Measurements from ENCODE around the gene GP1BA. TPM values are rescaled to one million over a fixed set of nuclear protein-coding genes. Genes with fewer than 3 reads are reported as not detected.

Gene GP1BA
- total and polyA plus RNA-seq, 2 experiments from 2014 or later = 0.24 TPM; not detected in 1

DNA sequence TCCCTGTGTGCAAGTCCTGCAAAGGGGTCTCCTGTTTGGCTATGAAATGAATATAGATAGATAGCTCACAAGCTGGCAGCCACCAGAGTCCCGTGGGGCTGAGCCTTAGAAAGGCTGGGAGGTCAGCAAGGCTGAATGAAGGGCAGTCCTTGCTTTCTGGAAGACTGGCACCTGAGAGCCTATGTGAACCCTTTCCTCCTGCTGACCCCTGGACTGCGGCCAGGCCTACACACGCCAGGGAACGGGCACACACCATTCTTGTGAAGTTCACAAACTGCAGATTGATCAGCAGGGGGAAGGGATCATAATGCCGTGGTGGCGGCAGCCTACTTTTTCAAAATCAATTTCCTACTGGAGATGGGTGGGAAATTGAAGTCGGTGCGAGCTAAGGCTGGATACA is 33.7 kb upstream of the GP1BA start:
- H3K4me2 ChIP-seq = peak overlapping the region; percentile 95

More for the DNA sequence above, 33.7 kb upstream of the GP1BA start:
- Mint-ChIP-seq H3K27ac (peak overlapping the region; percentile 74; the same call in 1 of the 2 replicates), H3K4me3 (peak overlapping the region; percentile 72), H3K9me3 (no peaks in the 10 kb centered on the region), H3K27me3 (ENCODE audit: insufficient read depth, low read depth, poor library complexity) (peaks cover 31% of the 10 kb centered on the region), H3K4me1 (peaks cover 21% of the 10 kb centered on the region), H3K36me3 (ENCODE audit: low read depth) (peaks cover 14% of the 10 kb centered on the region; the same call in 2 of the 3 replicates)
- DNase-seq (ENCODE audit: low spot score) = no peak
- peaks cover 9% of the 10 kb centered on the region for H3K27me3 ChIP-seq (ENCODE audit: insufficient read depth)
- no peak overlapping the region for H2AFZ ChIP-seq
- peaks cover 37% of the 10 kb centered on the region for H3F3A ChIP-seq (replicated peaks; ENCODE audit: low read depth)
- H3K36me3 ChIP-seq (ENCODE audit: insufficient read depth) = no peaks in the 10 kb centered on the region; the same call in 1 of the 2 replicates
- H3K4me1 ChIP-seq (ENCODE audit: insufficient read depth) = 0 out of 2 replicates have a peak, but pooled peaks cover 5% of the 10 kb centered on the region
- no peak for TF ChIP-seq CREB1 (CRISPR knock-in tag; IDR thresholded peaks at IDR 0.05; ENCODE audit: low read depth)
- no peak for TF ChIP-seq ZNF114 (CRISPR knock-in tag; IDR thresholded peaks at IDR 0.05)
- no peak for TF ChIP-seq STAT1 (IDR thresholded peaks at IDR 0.05; ENCODE audit: unreplicated experiment)
- TF ChIP-seq, protein P1, sequence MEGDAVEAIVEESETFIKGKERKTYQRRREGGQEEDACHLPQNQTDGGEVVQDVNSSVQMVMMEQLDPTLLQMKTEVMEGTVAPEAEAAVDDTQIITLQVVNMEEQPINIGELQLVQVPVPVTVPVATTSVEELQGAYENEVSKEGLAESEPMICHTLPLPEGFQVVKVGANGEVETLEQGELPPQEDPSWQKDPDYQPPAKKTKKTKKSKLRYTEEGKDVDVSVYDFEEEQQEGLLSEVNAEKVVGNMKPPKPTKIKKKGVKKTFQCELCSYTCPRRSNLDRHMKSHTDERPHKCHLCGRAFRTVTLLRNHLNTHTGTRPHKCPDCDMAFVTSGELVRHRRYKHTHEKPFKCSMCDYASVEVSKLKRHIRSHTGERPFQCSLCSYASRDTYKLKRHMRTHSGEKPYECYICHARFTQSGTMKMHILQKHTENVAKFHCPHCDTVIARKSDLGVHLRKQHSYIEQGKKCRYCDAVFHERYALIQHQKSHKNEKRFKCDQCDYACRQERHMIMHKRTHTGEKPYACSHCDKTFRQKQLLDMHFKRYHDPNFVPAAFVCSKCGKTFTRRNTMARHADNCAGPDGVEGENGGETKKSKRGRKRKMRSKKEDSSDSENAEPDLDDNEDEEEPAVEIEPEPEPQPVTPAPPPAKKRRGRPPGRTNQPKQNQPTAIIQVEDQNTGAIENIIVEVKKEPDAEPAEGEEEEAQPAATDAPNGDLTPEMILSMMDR (conservative IDR thresholded peaks at IDR 0.05; ENCODE audit: low read depth in 2 of 2) = no peak
- TF ChIP-seq EZH2phosphoT487 (IDR thresholded peaks at IDR 0.05; ENCODE audit: unreplicated experiment) = no peak
- TF ChIP-seq, protein P2, sequence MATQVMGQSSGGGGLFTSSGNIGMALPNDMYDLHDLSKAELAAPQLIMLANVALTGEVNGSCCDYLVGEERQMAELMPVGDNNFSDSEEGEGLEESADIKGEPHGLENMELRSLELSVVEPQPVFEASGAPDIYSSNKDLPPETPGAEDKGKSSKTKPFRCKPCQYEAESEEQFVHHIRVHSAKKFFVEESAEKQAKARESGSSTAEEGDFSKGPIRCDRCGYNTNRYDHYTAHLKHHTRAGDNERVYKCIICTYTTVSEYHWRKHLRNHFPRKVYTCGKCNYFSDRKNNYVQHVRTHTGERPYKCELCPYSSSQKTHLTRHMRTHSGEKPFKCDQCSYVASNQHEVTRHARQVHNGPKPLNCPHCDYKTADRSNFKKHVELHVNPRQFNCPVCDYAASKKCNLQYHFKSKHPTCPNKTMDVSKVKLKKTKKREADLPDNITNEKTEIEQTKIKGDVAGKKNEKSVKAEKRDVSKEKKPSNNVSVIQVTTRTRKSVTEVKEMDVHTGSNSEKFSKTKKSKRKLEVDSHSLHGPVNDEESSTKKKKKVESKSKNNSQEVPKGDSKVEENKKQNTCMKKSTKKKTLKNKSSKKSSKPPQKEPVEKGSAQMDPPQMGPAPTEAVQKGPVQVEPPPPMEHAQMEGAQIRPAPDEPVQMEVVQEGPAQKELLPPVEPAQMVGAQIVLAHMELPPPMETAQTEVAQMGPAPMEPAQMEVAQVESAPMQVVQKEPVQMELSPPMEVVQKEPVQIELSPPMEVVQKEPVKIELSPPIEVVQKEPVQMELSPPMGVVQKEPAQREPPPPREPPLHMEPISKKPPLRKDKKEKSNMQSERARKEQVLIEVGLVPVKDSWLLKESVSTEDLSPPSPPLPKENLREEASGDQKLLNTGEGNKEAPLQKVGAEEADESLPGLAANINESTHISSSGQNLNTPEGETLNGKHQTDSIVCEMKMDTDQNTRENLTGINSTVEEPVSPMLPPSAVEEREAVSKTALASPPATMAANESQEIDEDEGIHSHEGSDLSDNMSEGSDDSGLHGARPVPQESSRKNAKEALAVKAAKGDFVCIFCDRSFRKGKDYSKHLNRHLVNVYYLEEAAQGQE (IDR thresholded peaks at IDR 0.05; ENCODE audit: unreplicated experiment) = no peak
- no peak for TF ChIP-seq EZH2 (IDR thresholded peaks at IDR 0.05; ENCODE audit: low read depth, unreplicated experiment)
- TF ChIP-seq ZNF331 (CRISPR knock-in tag; IDR thresholded peaks at IDR 0.05; ENCODE audit: low read depth) = no peak
- TF ChIP-seq POLR2AphosphoS5 (IDR thresholded peaks at IDR 0.05; ENCODE audit: low read depth) = no peak
- no peak for TF ChIP-seq NANOG (IDR thresholded peaks at IDR 0.05; ENCODE audit: borderline replicate concordance)
- no peak for TF ChIP-seq JUNB (IDR thresholded peaks at IDR 0.05; ENCODE audit: unreplicated experiment)
- TF ChIP-seq, protein P3, sequence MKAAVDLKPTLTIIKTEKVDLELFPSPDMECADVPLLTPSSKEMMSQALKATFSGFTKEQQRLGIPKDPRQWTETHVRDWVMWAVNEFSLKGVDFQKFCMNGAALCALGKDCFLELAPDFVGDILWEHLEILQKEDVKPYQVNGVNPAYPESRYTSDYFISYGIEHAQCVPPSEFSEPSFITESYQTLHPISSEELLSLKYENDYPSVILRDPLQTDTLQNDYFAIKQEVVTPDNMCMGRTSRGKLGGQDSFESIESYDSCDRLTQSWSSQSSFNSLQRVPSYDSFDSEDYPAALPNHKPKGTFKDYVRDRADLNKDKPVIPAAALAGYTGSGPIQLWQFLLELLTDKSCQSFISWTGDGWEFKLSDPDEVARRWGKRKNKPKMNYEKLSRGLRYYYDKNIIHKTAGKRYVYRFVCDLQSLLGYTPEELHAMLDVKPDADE (IDR thresholded peaks at IDR 0.05) = no peak
- TF ChIP-seq, protein P4, sequence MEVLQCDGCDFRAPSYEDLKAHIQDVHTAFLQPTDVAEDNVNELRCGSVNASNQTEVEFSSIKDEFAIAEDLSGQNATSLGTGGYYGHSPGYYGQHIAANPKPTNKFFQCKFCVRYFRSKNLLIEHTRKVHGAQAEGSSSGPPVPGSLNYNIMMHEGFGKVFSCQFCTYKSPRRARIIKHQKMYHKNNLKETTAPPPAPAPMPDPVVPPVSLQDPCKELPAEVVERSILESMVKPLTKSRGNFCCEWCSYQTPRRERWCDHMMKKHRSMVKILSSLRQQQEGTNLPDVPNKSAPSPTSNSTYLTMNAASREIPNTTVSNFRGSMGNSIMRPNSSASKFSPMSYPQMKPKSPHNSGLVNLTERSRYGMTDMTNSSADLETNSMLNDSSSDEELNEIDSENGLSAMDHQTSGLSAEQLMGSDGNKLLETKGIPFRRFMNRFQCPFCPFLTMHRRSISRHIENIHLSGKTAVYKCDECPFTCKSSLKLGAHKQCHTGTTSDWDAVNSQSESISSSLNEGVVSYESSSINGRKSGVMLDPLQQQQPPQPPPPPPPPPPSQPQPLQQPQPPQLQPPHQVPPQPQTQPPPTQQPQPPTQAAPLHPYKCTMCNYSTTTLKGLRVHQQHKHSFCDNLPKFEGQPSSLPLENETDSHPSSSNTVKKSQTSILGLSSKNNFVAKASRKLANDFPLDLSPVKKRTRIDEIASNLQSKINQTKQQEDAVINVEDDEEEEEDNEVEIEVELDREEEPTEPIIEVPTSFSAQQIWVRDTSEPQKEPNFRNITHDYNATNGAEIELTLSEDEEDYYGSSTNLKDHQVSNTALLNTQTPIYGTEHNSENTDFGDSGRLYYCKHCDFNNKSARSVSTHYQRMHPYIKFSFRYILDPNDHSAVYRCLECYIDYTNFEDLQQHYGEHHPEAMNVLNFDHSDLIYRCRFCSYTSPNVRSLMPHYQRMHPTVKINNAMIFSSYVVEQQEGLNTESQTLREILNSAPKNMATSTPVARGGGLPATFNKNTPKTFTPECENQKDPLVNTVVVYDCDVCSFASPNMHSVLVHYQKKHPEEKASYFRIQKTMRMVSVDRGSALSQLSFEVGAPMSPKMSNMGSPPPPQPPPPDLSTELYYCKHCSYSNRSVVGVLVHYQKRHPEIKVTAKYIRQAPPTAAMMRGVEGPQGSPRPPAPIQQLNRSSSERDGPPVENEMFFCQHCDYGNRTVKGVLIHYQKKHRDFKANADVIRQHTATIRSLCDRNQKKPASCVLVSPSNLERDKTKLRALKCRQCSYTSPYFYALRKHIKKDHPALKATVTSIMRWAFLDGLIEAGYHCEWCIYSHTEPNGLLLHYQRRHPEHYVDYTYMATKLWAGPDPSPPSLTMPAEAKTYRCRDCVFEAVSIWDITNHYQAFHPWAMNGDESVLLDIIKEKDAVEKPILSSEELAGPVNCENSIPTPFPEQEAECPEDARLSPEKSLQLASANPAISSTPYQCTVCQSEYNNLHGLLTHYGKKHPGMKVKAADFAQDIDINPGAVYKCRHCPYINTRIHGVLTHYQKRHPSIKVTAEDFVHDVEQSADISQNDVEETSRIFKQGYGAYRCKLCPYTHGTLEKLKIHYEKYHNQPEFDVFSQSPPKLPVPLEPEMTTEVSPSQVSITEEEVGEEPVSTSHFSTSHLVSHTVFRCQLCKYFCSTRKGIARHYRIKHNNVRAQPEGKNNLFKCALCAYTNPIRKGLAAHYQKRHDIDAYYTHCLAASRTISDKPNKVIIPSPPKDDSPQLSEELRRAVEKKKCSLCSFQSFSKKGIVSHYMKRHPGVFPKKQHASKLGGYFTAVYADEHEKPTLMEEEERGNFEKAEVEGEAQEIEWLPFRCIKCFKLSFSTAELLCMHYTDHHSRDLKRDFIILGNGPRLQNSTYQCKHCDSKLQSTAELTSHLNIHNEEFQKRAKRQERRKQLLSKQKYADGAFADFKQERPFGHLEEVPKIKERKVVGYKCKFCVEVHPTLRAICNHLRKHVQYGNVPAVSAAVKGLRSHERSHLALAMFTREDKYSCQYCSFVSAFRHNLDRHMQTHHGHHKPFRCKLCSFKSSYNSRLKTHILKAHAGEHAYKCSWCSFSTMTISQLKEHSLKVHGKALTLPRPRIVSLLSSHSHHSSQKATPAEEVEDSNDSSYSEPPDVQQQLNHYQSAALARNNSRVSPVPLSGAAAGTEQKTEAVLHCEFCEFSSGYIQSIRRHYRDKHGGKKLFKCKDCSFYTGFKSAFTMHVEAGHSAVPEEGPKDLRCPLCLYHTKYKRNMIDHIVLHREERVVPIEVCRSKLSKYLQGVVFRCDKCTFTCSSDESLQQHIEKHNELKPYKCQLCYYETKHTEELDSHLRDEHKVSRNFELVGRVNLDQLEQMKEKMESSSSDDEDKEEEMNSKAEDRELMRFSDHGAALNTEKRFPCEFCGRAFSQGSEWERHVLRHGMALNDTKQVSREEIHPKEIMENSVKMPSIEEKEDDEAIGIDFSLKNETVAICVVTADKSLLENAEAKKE (CRISPR knock-in tag; IDR thresholded peaks at IDR 0.05) = no peak
- ATAC-seq = no peak
- H3K27ac ChIP-seq (ENCODE audit: low read depth) = no peak overlapping the region
- no peaks in the 10 kb centered on the region for H4K20me1 ChIP-seq (replicated peaks; ENCODE audit: insufficient read depth)
- peak overlapping the region; percentile 77; the same call in 1 of the 2 replicates for H3K4me3 ChIP-seq
- no peaks in the 10 kb centered on the region for H3K79me2 ChIP-seq (replicated peaks; ENCODE audit: insufficient read depth)
- no peaks in the 10 kb centered on the region for H3K9me2 ChIP-seq (ENCODE audit: insufficient read depth)
